ENCODE results near the gene RCCD1.
"Not testable (repeated sequence)": the region's sequence is repeated elsewhere in the genome, so short reads cannot be mapped to it uniquely, and the experiment has no call there.

Gene RCCD1, protein sequence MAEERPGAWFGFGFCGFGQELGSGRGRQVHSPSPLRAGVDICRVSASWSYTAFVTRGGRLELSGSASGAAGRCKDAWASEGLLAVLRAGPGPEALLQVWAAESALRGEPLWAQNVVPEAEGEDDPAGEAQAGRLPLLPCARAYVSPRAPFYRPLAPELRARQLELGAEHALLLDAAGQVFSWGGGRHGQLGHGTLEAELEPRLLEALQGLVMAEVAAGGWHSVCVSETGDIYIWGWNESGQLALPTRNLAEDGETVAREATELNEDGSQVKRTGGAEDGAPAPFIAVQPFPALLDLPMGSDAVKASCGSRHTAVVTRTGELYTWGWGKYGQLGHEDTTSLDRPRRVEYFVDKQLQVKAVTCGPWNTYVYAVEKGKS

DNA sequence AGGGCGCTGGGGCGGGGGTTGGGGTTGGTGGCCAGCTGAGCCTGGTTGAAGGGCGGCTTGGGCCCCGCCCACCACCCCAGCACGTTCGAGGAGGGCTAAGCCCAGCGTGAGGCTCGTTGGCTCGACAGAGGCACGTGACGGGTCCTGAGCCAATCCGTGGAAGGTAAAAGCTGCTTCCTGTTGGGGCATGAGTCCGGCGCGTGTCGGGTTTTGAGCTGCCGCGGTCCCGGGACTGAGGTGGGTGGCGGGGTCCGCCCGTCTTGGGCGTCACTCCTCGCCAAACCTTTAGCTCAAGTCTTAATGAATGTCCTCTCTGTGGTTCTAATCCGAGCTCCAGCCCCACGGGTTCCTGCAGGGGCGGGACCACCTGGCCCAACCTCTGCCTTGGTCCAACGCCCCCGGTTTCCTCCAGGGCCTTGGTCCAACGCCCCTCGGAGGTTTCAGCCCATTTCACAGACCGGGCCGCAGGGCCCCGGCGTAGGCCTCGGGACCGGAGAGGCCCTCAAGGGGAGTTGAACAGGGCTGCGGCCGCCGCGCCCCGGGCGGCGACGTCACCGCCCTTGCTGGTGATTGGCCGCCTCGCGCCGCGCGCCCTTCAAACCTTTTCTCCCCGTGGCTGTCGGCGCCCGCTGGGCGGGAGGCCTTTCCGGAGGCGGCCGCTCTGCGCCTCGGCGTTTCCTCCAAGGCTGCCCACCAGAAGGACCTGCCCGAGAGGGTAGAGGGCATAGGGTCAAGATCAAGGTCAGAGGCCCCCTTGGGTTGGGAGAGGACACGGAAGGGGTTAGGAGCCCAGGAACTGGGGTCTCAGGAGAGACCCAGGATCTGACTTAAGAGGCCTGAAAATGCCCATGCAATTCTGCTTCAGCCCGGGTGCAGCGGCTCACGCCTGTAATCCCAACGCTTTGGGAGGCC is at the start of gene RCCD1:
RCCD1 (plus strand) TSS at position 173 of the 912 bp plus-strand sequence. CDS start 1,851 bp downstream, outside the sequence.
- DNase-seq (ENCODE audit: low read depth), result peak; percentile 92

- DNase-seq (ENCODE audit: low read depth), result no peak
Measured at GRCh38 chr15:90905306-90906180, 49.1 kb upstream of the RCCD1 start.

DNA sequence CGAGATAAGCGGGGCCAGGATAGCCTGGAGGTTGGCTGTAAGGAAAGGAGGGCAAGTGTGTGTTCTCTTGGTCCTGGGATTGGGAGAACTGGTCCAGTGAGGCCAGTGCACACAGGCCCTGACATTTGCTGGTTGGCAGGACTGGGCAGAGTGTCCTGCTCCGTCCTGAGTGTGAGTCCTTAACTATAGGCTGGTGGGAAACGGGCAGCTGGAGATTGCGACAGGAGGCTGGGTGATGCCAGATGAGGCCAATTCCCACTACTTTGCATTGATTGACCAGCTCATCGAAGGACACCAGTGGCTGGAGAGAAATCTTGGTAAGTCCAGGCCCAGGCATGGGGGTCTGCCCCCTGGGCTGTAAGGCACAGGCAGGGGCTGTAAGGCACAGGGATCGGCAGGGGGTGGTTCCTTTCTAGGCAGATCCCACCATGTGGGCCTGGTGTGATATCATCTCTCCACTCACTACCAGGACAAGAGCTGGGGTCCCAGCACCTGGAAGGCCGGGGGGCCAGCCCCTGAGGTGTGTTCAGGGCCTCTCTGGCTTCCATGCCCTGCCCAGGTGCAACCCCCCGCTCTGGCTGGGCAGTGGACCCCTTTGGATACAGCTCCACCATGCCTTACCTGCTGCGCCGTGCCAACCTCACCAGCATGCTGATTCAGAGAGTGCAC is 48.4 kb upstream of the RCCD1 start:
- DNase-seq (ENCODE audit: low read depth), result no peak

- DNase-seq (ENCODE audit: low read depth), result no peak
Measured at GRCh38 chr15:90907051-90907660, 47.5 kb upstream of the RCCD1 start.

DNA sequence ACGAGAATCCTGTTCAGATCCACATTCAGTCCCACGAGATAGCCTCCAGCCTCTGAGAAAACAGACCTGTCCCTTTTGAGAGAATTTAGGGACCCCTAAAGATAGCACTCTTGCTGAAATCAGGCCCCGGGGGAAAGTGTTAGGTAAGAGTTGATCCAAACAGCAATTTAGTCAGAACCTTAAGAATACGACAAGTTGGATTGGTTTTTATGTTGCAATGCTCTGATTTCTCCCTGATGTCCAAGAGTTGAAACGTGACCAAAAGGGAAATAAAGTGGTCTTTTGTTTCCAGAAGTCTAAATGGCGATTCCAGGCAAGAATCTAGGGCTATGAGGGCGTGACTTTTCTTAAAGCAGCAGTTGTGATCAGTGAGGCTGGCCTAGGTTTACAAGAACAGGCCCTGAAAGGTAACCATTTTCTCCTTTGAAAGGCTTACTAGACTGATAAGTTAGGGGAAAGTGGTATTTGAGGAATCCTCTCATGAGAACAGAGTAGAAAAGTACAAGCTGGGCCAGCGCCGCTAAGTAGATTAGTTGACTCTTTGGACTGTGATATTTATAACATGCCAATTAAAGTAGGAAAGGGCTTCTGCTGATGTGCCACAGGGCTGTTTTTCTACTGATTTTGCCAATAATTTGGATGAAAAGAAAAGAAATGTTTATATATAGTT is 46.7 kb upstream of the RCCD1 start:
- DNase-seq (ENCODE audit: low read depth), result no peak

- DNase-seq (ENCODE audit: low read depth), result not testable (repeated sequence)
Measured at GRCh38 chr15:90909449-90909848, 45.2 kb upstream of the RCCD1 start.

DNA sequence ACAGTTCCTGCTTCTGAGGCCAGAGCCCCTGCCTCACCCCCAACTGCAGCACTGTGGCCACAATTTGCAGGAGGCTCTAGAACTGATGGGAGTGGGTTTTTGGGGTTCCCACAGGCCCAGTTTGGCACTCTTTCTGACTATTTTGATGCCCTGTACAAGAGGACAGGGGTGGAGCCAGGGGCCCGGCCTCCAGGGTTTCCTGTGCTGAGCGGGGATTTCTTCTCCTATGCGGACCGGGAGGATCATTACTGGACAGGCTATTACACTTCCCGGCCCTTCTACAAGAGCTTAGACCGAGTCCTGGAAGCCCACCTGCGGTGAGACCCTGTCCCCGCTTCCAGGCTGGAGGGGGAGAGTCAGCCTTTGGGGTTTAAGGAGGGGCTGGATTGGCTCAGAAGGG is 44.7 kb upstream of the RCCD1 start:
- DNase-seq (ENCODE audit: low read depth), result no peak

- DNase-seq (ENCODE audit: low read depth), result no peak
Measured at GRCh38 chr15:90910441-90911301, 44.0 kb upstream of the RCCD1 start.

GRCh38 chr15:90911302-90911623 is 43.4 kb upstream of the RCCD1 start:
- no peak for DNase-seq (ENCODE audit: low read depth)

DNA sequence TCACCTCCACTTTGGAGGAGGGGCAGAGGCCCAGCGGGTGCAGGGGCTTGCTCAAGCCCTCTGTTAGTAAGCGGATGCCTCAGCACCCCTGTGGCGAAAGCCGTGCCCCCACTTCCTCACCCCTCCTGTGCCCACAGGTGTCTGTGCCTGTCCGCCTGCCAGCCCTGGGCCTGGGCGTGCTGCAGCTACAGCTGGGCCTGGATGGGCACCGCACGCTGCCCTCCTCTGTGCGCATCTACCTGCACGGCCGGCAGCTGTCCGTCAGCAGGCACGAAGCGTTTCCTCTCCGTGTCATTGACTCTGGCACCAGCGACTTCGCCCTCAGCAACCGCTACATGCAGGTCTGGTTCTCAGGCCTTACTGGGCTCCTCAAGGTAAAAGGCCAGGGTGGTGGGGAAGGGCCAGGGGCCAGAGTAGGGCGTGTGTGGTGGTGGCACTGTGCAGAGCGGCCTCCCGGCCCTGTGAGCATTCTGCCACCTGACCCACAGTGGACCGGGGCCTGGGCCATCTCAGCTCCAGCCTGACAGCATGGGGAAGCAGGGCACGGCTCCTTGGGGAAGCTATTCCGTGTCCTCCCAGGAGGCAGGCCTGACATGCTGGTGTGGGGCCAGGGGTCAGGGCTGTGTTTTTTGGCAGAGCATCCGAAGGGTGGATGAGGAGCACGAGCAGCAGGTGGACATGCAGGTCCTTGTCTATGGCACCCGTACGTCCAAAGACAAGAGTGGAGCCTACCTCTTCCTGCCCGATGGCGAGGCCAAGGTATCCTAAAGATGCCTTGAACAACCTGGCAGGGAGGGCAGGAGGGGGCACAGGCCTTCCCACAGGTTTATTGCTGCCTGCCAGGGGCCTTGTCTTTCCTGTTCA is 42.5 kb upstream of the RCCD1 start:
- no peak for DNase-seq (ENCODE audit: low read depth)

GRCh38 chr15:90912770-90913075 is 42.0 kb upstream of the RCCD1 start:
- no peak for DNase-seq (ENCODE audit: low read depth)

DNA sequence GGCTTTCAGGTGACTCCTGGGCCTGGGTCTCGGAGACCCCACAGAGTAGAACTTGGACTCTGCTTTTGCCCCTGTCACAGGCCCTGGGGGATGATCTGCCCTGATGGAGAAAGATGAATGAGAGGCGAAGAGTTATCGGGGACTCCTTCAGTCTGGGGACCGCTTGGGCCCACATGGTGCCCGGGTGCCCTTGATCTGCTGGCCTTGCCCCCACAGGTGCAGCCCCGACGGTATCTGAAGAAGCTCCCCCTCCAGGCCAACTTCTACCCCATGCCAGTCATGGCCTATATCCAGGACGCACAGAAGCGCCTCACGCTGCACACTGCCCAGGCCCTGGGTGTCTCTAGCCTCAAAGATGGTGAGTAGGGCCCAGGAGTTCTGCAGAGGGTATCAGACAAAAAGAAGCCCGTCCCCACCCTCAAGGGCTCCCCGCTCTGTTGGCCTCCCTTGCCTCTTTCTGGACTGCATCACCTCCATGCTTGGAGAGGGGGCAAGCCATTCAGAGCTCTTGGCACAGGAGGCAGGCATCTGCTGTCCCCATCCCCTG is 41.2 kb upstream of the RCCD1 start:
- no peak for DNase-seq (ENCODE audit: low read depth)

DNA sequence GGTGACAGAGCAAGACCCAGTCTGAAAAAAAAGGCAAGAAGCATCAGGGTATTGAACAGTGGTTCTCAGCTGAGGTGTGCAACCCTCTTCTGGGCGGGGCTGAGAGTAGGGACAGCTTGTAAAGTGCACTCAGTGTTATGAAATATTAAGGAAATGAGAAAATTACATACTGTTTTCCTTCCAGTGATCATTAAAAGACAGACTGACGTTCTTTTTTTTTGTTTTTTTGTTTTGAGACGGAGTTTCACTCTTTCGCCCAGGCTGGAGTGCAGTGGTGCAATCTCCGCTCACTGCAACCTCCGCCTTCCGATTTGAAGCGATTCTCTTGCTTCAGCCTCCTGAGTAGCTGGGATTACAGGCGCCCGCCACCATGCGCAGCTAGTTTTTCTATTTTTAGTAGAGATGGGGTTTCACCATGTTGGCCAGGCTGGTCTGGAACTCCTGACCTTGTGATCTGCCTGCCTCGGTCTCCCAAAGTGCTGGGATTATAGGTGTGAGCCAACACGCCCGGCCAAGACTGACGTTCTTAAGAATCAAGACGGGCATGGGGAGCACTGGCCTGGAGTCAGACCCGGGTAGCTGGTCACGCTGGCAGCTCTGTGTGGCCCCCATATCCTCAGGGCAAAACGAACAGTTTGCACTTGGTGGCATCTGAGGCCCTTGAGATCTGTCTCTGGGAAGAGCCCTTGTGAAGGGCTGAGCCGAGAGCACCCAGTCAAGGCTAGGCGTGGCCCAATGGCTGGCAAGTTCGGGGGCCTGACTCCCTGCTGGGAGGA is 40.2 kb upstream of the RCCD1 start:
- DNase-seq (ENCODE audit: low read depth), result no peak

DNA sequence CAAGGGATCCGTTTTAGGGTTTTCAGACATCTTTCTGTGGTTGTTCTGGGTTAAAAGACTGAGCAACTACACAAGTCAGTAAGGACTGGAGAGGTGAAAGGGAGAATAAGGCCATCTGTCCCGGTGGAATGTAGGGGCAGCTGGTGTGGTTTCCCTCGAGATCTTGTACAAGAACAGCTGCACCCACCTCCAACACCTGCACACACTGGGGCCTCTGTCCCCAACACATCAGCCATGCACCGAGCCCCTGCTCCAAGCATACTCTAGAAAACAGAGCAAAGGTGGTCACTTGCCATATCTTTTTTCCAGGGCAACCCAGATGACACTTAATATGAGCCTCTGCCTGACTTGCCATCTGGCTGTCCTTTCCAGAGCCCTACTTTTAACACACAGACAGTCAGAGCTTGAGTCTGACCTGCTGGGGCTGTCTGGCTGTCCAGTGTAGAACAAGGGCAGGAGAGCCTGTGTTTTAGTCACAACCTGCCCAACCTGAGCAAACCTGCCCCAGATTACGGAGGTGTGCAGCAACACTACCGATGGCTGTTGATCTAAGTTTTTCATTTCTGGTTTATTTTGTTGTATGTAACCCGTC is 39.4 kb upstream of the RCCD1 start:
- DNase-seq (ENCODE audit: low read depth), result no peak

DNA sequence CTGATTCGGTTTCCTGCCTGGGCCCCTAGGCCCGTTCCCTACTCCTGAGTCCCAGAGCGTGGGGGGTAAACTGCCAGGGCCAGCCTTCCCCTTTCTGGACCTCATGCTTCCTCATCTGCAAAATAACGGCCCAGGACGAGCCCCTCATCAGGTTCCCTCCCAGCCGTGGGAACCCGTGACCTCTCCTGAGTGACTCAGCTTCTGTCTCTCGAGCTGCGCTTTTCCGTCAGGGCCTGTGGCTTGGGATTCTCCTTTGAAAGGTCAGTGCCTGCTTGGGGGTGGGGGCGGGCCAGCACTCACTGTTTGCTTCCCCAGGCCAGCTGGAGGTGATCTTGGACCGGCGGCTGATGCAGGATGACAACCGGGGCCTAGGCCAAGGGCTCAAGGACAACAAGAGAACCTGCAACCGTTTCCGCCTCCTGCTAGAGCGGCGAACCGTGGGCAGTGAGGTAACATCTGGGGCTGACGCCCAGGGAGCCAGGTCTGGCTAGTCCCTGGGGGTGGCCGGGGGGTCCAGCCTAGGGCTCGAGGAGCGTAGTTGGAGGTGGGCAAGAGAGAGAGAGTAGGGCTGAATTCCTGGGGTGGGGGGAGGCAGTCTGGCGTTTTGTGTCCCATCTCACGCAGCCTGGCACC is 38.8 kb upstream of the RCCD1 start:
- peak; percentile 50 for DNase-seq (ENCODE audit: low read depth)

DNA sequence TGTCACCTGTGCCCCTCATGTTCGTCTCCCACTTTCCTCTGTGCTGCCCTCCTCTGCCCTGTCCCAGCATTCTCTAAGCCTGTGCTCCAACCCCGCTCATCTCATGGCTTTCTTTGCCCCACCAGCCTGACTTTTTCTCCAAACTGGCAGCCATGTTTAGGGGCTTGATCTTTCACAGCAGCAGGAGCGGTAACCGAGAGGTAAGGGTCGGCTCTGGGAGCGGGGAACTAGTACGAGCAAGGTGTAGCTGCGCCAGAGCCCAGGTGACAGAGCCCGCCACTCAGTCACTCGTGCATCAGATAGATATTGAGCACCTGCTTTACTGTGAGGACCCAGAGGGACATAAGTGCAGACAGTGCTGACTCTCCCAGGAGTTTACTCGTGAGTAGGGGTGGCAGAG is 38.2 kb upstream of the RCCD1 start:
- DNase-seq (ENCODE audit: low read depth), result no peak

DNA sequence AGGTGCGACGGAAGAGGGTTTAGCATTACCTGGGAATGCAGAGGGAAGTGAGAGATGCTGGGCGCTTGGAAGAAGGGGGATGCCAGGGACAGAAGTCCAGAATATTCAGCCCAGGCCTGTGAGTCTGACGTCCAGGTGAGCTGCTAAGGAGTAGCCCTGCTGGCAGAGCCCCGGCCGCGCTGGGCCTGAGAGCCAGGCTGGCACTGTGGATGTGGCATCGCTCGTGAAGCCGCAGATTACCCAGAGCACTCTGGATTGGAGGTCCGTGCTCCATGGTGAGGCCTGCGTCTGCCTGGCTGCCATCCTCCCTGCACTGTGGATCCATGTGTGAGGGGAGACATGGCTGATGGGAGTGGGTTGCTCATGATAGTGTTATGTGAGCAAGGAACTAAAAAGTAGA is 37.1 kb upstream of the RCCD1 start:
- no peak for DNase-seq (ENCODE audit: low read depth)
